GM18909 (cell line): ENCODE results near the gene MRPS21.

Experiments used
- ATAC-seq: cut with Tn5 transposase; IDR thresholded peaks from one replicate; pipeline ENCODE4 v1.9.1; 2021; ENCODE audit warnings: mild to moderate bottlenecking; ENCODE audit not compliant: unreplicated experiment, poor library complexity

MRPS21 gene

GRCh38 chr1:150293433-150294253, at the start of gene MRPS21:
TSS of gene MRPS21 (plus strand) at chr1:150293861. CDS start at chr1:150294367, 506 bp downstream.
- peak; percentile 97 for ATAC-seq

- no peak for ATAC-seq
These were observed 43.7 kb upstream of the MRPS21 start for GRCh38 chr1:150249936-150250335.

- ATAC-seq: no peak
These were observed 37.5 kb upstream of the MRPS21 start for GRCh38 chr1:150256198-150256553.

- no peak for ATAC-seq
These were observed 36.9 kb upstream of the MRPS21 start for GRCh38 chr1:150256554-150257341.

- no peak for ATAC-seq
These were observed 35.8 kb upstream of the MRPS21 start, which contains the start of gene CA14 for GRCh38 chr1:150257624-150258585. TSS of gene CA14 (plus strand) at chr1:150257774. CDS start at chr1:150258129, 355 bp downstream.

- no peak for ATAC-seq
These were observed 34.4 kb upstream of the MRPS21 start for GRCh38 chr1:150259217-150259616.

- ATAC-seq: no peak
These were observed 33.6 kb upstream of the MRPS21 start for GRCh38 chr1:150259758-150260669.

GRCh38 chr1:150261367-150261766, 32.3 kb upstream of the MRPS21 start:
- ATAC-seq: no peak

- ATAC-seq: no peak
These were observed 31.0 kb upstream of the MRPS21 start for GRCh38 chr1:150262388-150263320.

GRCh38 chr1:150263549-150263948, 30.1 kb upstream of the MRPS21 start:
- ATAC-seq: no peak

- no peak for ATAC-seq
These were observed 25.8 kb upstream of the MRPS21 start for GRCh38 chr1:150267896-150268295.

- peak; percentile 14 for ATAC-seq
These were observed 25.3 kb upstream of the MRPS21 start for GRCh38 chr1:150268340-150268704.

GRCh38 chr1:150268705-150269403, 24.8 kb upstream of the MRPS21 start, which contains the start of gene APH1A:
TSS of gene APH1A (minus strand) at chr1:150269016. CDS start at chr1:150268810, 206 bp downstream.
- peak; percentile 91 for ATAC-seq

GRCh38 chr1:150269451-150269850, 24.2 kb upstream of the MRPS21 start:
- no peak for ATAC-seq

- ATAC-seq: no peak
These were observed 22.2 kb upstream of the MRPS21 start for GRCh38 chr1:150271291-150271959.

GRCh38 chr1:150273311-150273710, 20.4 kb upstream of the MRPS21 start:
- ATAC-seq: no peak

- ATAC-seq: no peak
These were observed 13.4 kb upstream of the MRPS21 start for GRCh38 chr1:150280138-150280707.
